Endodermal cell (in vitro differentiated cells): ENCODE data around the gene MMAB. TPM values are rescaled to one million over a fixed set of nuclear protein-coding genes. Genes with fewer than 3 reads are reported as not detected.

Source experiments
- DNase-seq: peaks from one replicate; pipeline ENCODE4 v3.0.0-alpha.2; 2017
- H3K27ac ChIP-seq: 2 replicates; pipeline ENCODE4 v1.5.1; 2013; ENCODE audit warnings: mild to moderate bottlenecking, low read depth, low read length, moderate library complexity
- H3K27me3 ChIP-seq: 2 replicates; pipeline ENCODE4 v1.6.1; 2013; ENCODE audit warnings: mild to moderate bottlenecking, low read length, moderate library complexity; ENCODE audit not compliant: insufficient read depth, control insufficient read depth, poor library complexity, severe bottlenecking
- H3K36me3 ChIP-seq: 2 replicates; pipeline ENCODE4 v1.7.0; 2013; ENCODE audit warnings: mild to moderate bottlenecking, low read length, moderate library complexity; ENCODE audit not compliant: control insufficient read depth, insufficient read depth
- H3K4me1 ChIP-seq: one replicate; pipeline ENCODE4 v1.7.0; 2013; ENCODE audit warnings: low read length; ENCODE audit not compliant: control insufficient read depth, insufficient read depth
- H3K4me3 ChIP-seq: 2 replicates; pipeline ENCODE4 v1.5.1; 2013; ENCODE audit warnings: mild to moderate bottlenecking, low read length, moderate library complexity
- H3K9ac ChIP-seq: 2 replicates; pipeline ENCODE4 v1.6.1; 2013; ENCODE audit warnings: mild to moderate bottlenecking, low read length, moderate library complexity; ENCODE audit not compliant: poor library complexity, severe bottlenecking; ENCODE audit errors: extremely low read depth
- H3K9me3 ChIP-seq: 2 replicates; pipeline ENCODE4 v1.6.1; 2013; ENCODE audit warnings: mild to moderate bottlenecking, low read length, moderate library complexity; ENCODE audit not compliant: control insufficient read depth
- H3K27ac Mint-ChIP-seq: 2 replicates; pipeline ENCODE4 v1.8.0; 2020; ENCODE audit warnings: mixed read lengths
- H3K27me3 Mint-ChIP-seq: 2 replicates; pipeline ENCODE4 v1.8.0; 2021; ENCODE audit warnings: mild to moderate bottlenecking, mixed read lengths; ENCODE audit not compliant: insufficient read depth
- H3K36me3 Mint-ChIP-seq: 2 replicates; pipeline ENCODE4 v1.8.0; 2020; ENCODE audit warnings: low read depth, mixed read lengths
- H3K4me1 Mint-ChIP-seq: 2 replicates; pipeline ENCODE4 v1.8.0; 2020; ENCODE audit warnings: mixed read lengths
- H3K4me3 Mint-ChIP-seq: 2 replicates; pipeline ENCODE4 v1.8.0; 2020; ENCODE audit warnings: mild to moderate bottlenecking, moderate library complexity, mixed read lengths
- H3K9me3 Mint-ChIP-seq: 2 replicates; pipeline ENCODE4 v1.8.0; 2020; ENCODE audit warnings: mild to moderate bottlenecking, mixed read lengths
- CTCF ChIP-seq: fragments of 200-600 bp; sonication (generic); conservative IDR thresholded peaks from 2 replicates; pipeline ENCODE4 v1.5.0; 2021; ENCODE audit warnings: antibody characterized with exemption, mild to moderate bottlenecking
- WGBS, 2 experiments: methylation state at CpG; one replicate each; pipeline versions ENCODE4 v1.1.5 to v1.1.7; 2013; ENCODE audit warnings: missing lambda C conversion rate in 2 of 2, mixed read lengths in 1 of 2; ENCODE audit not compliant: insufficient coverage in 1 of 2, insufficient read length in 1 of 2; 5-methylcytosine and 5-hydroxymethylcytosine counted together
- total RNA-seq, 2 donors: library from RNA; stranded (reverse); fragmentation: NEBNext Ultra II Directional in 1 of 2; extraction: Animal tissue kit (Norgen Biotek cat#: 25700) in 1 of 2; gene quantifications; 2 replicates in 1 of 2; 3 replicates in 1 of 2; pipeline ENCODE4 v1.2.1, GENCODE V29; 2021

MMAB gene
- total RNA-seq, 2 donors from 2014 or later, result 24.9 to 28.2 TPM

- no peak overlapping the region for H3K4me3 Mint-ChIP-seq
- no peaks in the 10 kb centered on the region for H3K9me3 Mint-ChIP-seq
- H3K4me3 ChIP-seq, result no peak overlapping the region
- H3K4me1 ChIP-seq, result no peaks in the 10 kb centered on the region
- peaks cover 8% of the 10 kb centered on the region for H3K4me1 Mint-ChIP-seq
- H3K27me3 Mint-ChIP-seq, result no peaks in the 10 kb centered on the region
- peaks cover 21% of the 10 kb centered on the region for H3K36me3 Mint-ChIP-seq
- no peak for DNase-seq
- no peaks in the 10 kb centered on the region for H3K27me3 ChIP-seq
- no peak for TF ChIP-seq CTCF
- H3K9me3 ChIP-seq, result no peaks in the 10 kb centered on the region
- H3K27ac Mint-ChIP-seq, result no peak overlapping the region
- no peak overlapping the region for H3K9ac ChIP-seq
- 94 to 97% methylated on average over 9 of the region's 9 CpGs for WGBS, 2 experiments
- H3K36me3 ChIP-seq, result peaks cover 13% of the 10 kb centered on the region
- H3K27ac ChIP-seq, result no peak overlapping the region
These were observed 19.6 kb upstream of the MMAB start for GRCh38 chr12:109592905-109593272.

- Mint-ChIP-seq H3K27ac (no peak overlapping the region), H3K4me3 (no peak overlapping the region), H3K36me3 (peaks cover 25% of the 10 kb centered on the region), H3K9me3 (no peaks in the 10 kb centered on the region), H3K27me3 (no peaks in the 10 kb centered on the region), H3K4me1 (peaks cover 4% of the 10 kb centered on the region)
- no peak overlapping the region for H3K4me3 ChIP-seq
- TF ChIP-seq CTCF, result no peak
- no peaks in the 10 kb centered on the region for H3K4me1 ChIP-seq
- no peaks in the 10 kb centered on the region for H3K9me3 ChIP-seq
- WGBS, 2 experiments, result 95 to 97% methylated on average over 14 to 19 of the region's 19 CpGs
- no peak for DNase-seq
- H3K36me3 ChIP-seq, result peaks cover 13% of the 10 kb centered on the region
- no peaks in the 10 kb centered on the region for H3K27me3 ChIP-seq
- no peak overlapping the region for H3K9ac ChIP-seq
- no peak overlapping the region for H3K27ac ChIP-seq
These were observed 19.0 kb upstream of the MMAB start for GRCh38 chr12:109592195-109592904.

GRCh38 chr12:109591041-109591440 lies 17.7 kb upstream of the MMAB start:
- Mint-ChIP-seq H3K9me3 (no peaks in the 10 kb centered on the region), H3K4me1 (peaks cover 4% of the 10 kb centered on the region)

More at GRCh38 chr12:109591041-109591440, 17.7 kb upstream of the MMAB start:
- peaks cover 20% of the 10 kb centered on the region for H3K36me3 ChIP-seq
- TF ChIP-seq CTCF, result no peak
- H3K27me3 ChIP-seq, result no peaks in the 10 kb centered on the region
- H3K9ac ChIP-seq, result no peak overlapping the region
- no peaks in the 10 kb centered on the region for H3K4me1 ChIP-seq
- H3K4me3 Mint-ChIP-seq, result no peak overlapping the region
- peaks cover 32% of the 10 kb centered on the region for H3K36me3 Mint-ChIP-seq
- 88 to 89% methylated on average over 9 to 10 of the region's 10 CpGs for WGBS, 2 experiments
- H3K27ac ChIP-seq, result no peak overlapping the region
- no peaks in the 10 kb centered on the region for H3K9me3 ChIP-seq
- no peak for DNase-seq
- no peaks in the 10 kb centered on the region for H3K27me3 Mint-ChIP-seq
- H3K27ac Mint-ChIP-seq, result no peak overlapping the region
- no peak overlapping the region for H3K4me3 ChIP-seq
